GM10266 (cell line): Measurements from ENCODE around the gene CCBE1.

Experiments
- DNase-seq: peaks from one replicate; pipeline ENCODE4 v3.0.0; 2012; ENCODE audit errors: extremely low spot score
- CTCF ChIP-seq: IDR thresholded peaks from 2 replicates; pipeline ENCODE4 v1.5.1; 2012; ENCODE audit warnings: mild to moderate bottlenecking, low read depth; ENCODE audit not compliant: control insufficient read depth, insufficient read depth; ENCODE audit errors: missing control alignments

CCBE1 gene

DNA sequence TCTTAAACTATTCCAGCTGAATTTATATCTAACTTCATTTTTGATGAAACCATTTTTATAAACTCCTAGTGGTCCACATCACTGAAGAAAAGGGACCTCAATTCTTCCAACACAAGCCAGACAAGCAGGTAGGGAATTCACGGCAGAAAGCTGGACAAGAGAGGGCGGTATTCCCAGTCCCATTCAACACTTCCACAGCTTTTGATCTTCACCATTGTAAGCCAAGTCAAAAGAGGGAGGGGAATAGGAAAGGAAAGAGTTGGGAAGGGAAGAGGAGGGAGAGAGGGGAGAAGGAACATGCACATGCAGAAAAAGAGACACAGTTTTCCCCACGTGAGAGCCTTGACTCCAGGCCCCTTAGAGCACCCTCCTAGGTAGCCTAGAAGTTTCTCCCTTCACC is 77.4 kb downstream of the CCBE1 start:
- TF ChIP-seq CTCF, result no peak
- DNase-seq, result no peak

GRCh38 chr18:59617468-59617932 is 79.7 kb downstream of the CCBE1 start:
- DNase-seq, result no peak
- TF ChIP-seq CTCF, result no peak

GRCh38 chr18:59616501-59616900 is 80.7 kb downstream of the CCBE1 start:
- DNase-seq, result no peak
- TF ChIP-seq CTCF, result no peak

- DNase-seq, result no peak
- TF ChIP-seq CTCF, result no peak
Observed at GRCh38 chr18:59613903-59614302, 83.3 kb downstream of the CCBE1 start.

GRCh38 chr18:59612381-59612780 is 84.8 kb downstream of the CCBE1 start:
- no peak for TF ChIP-seq CTCF
- no peak for DNase-seq

DNA sequence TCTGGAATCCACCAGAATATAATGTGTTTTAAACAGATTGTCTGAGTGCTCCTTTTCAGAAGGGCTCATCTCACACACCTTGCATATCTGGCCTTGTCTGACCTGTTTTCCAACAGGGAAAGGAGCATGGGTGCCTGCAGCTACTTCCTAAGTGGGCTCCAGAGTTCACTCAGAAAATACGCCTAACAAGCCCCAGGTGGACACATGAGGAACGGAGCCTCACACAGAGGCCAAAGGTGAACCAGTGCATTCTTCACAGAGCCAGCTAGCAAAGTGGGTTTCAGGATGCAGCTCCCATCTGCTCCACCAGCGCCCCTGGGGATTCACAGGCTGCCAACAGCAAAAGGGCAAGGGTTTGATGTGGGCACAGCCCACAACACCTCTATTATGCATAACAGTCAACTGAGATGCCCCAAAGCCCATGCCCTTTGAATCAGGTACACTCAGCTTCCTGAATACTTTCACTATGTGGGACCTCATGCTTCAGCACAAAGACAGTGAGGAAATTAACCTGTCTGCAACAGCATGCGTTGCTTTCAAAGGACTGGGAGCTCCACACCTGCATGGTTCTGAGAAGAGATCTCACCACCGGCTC is 86.6 kb downstream of the CCBE1 start:
- no peak for DNase-seq
- no peak for TF ChIP-seq CTCF

DNA sequence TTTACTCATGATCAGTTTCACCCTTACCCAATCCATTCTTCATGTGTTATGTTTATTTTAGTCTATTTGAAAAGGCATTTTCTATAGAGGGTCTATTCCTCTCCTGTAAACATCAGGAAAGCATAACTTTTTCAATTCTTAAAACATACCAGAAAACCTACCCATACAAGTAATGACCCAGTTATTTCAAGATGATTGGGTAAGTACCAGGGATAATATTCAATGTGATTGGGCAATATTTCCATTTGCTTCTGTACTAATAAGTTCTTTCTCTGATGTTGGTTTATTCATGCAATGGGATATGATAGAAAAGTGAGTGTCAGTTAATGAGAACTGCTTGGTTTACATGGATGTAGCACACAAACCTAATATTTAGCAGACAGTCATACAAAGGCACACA is 87.6 kb downstream of the CCBE1 start:
- no peak for DNase-seq
- no peak for TF ChIP-seq CTCF
